NCI-H748 (cell line): ENCODE measurements around the gene FAM20C.

Source experiments
- DNase-seq: peaks from one replicate; lab custom pipeline; 2025; ENCODE audit not compliant: unreplicated experiment; lab: John Stamatoyannopoulos, UW

FAM20C gene

DNA sequence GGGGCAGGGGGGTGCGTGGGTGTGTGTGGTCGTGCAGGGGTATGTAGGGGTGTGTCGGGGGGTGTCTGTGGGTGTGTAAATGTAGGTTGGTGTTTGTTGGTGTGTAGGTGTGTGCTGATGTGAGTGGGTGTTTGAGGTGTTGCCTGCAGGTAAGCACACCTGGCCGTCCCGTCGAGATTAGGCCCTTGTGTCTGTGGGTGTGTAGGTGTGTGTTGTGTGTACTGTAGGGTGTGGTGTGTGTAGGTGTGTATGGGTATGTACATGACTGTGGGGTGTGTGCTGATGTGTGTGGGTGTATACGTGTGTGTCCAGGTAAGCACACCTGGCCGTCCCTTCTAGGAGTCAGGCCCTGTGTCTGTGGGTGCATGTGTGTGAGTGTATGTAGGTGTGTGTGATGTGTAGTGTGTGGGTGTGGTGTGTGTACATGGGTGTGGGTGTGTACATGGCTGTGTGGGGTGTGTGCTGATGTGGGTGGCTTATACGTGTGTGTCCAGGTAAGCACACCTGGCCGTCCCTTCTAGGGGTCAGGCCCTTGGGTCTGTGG, 15.8 kb downstream of the FAM20C start:
- no peak for DNase-seq

DNA sequence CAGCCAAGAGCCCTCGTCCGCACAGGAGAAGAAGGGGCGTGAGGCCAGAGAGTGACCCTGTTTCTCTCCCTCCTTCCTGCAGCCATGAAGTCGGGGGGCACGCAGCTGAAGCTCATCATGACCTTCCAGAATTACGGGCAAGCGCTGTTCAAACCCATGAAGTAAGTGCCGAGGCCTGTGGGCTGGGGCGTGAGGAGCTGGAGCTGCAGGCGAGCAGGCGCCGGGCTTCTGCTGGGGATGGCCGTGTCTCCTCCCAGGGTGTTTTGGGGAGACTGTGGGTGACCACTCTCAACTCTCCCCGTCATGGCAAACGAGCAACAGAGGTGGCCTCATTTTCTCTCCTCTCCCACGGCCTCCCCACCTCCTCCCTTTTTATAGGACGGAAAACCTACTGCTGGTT, 16.4 kb downstream of the FAM20C start:
- no peak for DNase-seq

DNA sequence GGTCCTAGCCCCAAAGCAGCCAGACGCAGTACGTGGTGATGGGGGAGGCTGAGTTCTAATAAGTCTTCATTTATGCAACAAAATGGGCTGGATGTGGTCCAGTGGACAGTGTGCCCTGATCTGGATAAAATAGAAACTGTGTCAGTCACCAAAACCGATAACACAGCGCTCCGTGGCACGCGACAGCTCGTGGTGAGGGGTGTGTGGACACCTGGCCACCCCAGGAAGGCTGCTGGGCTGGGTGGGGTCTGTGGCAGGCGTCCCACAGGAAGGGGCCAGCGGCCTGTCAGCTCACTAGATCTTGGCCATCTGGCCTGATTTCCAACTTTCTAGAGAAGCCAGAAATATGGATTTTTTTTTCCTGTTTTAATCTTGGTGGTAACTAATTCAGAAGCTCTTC, 17.0 kb downstream of the FAM20C start:
- no peak for DNase-seq

DNA sequence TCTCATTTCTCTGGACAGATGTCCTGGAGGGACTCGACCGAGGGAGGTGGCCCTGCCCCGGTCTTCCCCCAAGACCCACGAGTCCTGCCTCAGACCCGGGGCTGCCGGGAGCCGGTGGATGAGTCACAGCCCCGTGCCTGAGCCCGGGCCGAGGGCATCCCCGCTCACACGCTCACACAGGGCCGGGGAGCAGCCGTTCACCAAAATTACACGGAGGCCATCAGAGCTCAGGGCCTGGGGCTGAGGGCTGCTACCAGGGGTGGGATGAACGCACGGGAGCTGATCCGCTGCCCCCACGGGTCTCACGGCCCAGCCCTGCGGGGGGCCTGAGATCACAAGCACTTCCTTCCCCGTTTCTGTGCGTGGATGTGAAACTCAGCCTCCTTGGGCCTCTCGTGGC, 17.5 kb downstream of the FAM20C start:
- no peak for DNase-seq

DNA sequence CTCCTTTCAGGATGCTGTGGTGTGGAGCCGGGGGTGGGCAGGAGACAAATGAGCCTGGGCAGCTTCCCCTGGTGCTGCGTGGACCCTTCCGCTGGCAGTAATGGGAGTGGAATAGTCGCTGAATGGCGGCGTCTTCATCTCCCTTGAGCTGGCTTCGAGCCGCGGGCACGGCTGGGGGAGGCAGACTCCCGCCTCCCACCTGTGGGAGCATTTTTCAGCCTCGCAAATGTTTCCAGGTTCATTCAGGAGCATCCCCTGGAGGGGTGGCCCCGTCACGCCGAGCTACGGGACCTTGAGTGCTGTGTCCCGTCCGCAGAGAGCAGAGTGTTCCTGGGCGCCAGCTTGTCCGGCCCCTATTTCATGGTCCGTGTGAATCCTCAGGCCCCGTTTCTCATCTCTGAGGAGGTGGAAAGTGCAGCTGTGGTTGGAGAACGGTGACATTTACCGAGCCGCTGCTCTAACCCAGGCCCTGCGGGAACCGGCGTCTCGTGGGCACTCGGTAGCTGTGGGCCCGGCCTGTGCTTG, 18.1 kb downstream of the FAM20C start:
- DNase-seq = no peak

DNA sequence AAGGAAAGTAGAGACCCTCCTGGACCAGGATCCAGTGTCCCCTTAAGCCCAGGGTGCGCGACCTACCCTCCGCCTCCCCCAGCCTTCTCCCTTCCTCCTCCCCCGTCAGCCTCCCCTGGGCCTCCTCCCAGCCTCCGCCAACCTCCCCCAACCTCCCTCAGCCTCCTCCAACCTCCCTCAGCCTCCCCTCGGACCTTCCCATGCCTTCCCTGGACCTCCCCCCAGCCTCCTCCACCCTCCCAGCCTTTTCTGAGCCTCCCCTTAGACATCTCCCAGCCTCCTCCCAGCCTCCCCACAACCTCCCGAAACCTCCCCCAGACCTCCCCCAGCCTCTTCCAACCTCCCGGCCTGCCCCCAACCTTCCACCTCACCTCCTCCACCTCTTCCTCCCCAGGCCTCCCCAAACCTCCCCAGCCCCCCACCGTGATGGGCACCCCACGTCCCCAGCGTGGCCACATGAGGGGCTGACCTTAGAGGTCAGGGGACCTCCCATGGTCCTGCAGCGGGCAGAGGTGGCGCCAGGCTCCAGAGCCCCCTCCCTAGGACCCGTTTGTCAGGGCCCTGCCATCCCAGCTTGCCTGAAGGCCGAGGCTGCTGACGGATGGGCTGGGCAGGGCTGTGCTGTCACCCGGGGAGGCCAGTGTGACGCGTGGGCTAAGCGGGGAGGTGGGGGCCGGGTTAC, 18.8 kb downstream of the FAM20C start:
- DNase-seq = no peak

DNA sequence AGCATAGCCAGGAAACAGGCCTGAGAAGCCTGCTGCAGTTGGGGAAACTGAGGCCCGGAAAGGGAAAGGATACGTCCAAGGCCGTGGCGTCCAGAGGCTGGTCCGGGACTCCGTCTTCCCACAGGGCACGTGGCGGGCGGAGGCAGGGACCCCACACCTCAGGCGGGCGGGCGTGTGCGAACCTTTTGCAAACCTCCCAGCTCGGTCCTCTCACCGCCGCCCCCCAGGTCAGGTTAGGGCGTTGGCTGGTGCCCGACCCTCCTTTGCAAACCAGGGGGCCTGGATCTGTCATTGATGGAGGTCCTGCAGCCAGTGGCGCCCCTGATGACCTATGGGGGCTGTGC, 19.3 kb downstream of the FAM20C start:
- DNase-seq = no peak

DNA sequence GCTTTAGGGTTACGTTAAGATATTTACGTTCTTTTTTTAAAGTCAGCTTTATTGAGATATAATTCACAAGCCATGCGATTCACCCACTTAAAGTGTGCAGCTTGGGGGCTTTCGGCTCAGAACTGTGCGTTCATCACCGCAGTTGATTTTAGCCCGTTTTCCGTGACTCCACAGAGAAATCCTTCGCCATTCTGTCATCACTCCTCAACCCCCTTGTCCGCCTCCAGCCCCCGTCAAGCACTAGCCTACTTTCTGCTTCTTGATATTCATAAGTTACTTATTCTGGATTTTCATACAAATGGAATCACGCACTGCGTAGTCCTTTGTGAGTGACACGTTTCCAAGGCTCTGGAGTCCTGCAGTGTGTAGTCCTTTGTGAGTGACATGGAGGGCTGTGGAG, 20.4 kb downstream of the FAM20C start:
- DNase-seq = no peak

DNA sequence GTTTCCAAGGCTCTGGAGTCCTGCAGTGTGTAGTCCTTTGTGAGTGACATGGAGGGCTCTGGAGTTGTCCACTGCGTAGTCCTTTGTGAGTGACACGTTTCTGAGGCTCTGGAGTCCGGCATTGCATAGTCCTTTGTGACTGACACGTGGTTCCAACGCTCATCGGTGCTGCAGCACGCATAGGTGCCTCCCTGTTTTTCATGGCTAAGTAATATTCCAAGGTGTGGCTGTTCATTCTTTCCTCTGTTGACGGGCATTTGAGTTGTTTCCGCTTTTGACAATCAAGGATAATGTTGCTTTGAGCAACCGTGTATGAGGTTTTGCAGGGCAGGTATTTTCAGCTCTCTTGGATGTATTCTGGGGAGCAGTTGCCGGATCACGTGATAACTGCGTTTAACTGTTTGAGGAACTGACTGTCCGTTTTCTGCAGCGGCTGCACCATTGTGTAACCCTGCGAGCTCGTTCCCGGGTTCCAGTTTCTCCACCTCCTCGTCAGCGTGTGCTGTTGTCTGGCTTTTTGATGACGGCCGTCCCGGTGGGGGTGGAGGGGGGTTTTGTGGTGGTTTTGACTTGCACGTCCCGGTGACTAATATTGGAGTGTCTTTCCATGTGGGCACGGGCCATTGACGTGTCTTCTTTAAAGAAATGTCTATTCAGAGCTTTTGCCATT, 21.1 kb downstream of the FAM20C start:
- DNase-seq = no peak

DNA sequence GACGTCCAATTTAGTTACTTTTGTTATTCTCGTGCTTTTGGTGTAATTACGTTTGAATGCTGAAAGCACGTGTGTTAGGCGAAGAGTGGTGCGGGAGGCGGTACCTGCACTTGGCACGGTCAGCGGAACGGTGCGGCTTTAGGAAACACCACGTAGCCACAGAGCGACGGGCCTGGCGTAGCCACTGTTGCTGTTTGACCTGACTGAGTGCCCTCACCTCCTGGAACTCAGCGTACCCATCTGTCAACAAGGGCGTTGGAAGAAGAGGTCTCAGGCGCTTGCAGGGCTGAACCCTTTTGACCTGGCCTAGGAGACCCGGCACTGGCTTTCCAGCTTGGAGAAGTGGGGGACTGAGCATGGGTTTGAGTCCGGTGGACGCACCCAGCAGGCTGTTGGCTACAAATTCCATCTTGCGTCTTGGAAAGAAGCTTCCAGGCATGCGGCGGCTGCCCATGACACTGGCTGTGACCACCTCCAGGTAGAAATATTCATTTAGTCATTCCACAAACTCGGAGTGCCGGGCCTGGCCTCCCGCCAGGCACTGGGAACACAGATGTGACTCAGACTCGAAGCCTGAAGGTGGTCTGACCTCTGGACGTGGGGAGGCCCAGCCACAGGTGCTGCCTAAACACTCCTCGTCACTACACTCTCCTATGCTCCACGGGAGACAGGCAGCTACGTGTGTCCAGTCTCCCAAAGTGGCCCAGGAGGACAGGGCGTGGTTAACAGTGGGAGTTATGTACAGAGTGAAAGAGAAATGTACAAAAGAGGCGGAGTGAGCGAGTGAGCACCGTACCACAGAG, 22.2 kb downstream of the FAM20C start:
- DNase-seq = no peak

DNA sequence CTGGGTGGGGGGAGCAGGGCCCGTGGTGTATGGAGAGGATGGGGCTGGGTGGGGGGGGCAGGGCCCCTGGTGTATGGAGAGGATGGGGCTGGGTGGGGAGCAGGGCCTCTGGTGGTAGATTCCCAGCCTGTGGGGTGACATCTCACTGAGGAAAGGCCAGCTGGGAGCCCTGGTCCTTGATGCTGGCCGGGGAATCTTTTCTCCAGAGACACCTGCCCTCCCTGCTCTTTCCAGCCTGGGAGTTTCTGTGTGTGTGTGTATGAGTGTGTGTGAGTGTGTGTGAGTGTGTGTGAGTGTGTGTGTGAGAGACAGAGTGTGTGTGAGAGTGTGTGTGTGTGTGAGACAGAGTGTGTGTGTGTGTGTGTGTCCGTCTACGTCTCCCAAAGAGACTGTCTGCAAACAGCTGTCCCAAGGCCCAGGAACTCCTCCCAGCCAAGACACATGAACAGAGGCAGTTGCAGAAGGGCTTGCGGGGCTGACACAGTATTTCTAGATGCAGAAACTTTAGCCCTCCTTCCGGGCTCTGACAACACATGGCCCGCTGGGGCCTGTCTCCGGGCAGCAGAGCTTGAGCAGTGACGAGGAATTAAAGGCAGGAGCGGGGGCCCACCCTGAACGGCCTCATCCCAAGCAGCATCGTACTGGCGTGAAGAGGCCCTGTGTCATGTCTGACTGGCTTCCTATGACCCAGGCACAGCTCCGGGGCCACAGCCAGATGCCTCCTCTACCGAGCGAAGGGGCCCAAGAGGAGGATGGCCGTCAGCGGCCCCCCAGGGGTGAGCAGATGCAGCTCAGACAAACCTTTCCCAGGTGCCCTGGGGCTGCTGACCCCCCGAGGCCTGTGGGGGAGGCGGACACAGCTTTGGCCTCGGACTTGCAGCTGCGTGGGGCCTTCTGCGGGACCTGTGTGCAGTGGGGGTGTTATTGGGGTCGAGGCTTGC, 24.3 kb downstream of the FAM20C start:
- no peak for DNase-seq

DNA sequence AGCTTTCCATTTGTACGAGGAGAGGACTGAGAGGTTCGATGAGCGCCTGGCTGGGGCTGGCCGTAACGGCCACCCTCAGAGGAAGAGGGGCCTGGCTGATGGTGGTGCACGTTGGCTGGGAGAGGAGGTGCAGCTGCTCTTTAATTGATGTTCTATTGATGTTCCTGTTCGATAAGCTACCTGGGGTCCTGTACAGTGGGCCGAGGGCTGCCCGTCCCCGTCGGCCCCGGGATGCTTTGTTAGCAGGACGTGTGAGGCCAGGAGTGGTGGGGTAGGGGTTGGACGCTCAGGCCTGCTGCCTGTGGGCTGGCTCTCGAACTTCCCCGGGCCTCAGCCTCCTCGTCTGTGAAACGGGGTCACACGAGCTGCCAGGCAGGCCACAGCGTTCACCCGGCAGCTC, 25.4 kb downstream of the FAM20C start:
- DNase-seq = no peak

DNA sequence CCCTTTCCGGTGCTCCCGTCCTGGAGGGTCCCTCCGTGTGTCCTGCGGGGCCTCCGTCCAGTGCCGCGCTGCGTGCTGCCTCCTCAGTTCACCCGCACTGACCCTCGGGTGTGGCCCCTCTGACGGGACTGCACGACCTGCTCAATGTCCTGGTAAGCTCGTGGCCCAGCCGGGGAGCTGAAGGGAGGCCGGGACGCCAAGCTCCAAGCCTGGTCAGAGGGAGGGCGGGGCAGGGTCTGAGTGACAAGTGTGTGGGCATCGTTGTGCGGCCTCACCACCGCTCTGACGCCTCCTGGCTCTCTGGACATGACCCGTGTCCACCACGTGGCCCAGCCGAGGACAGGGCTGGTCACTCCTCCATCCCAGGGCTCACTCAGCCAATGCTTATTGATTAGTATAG, 25.9 kb downstream of the FAM20C start:
- no peak for DNase-seq

DNA sequence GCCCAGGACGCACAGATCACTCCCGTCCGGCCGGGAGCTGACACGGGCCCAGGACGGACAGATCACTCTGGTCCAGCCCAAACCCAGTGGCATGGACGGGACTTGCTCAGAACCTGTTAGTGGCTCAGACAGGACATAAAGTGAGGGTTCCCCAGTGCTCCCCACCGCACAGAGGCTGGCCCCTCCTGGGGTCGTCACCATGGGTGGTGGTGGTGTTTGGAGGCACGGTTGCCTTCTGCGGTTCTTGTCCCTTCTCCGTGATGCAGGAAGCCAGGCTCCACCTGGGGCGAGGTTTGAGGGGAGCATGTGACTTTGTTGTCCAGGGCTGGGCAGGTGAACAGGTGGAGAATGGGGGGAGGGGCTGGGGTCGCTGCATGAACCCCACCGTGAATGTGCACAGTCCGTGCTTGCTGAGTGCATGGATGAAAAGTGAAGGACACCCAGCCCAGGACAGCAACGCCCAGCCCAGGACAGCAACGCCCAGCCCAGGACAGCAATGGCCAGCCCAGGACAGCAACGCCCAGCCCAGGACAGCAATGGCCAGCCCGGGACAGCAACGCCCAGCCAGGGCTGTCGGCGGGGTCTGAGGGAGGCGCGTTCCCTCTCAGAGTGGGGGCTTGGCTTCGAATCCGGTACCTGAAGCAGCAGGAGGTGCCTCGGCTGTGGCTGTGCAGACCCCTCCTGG, 26.7 kb downstream of the FAM20C start:
- no peak for DNase-seq

DNA sequence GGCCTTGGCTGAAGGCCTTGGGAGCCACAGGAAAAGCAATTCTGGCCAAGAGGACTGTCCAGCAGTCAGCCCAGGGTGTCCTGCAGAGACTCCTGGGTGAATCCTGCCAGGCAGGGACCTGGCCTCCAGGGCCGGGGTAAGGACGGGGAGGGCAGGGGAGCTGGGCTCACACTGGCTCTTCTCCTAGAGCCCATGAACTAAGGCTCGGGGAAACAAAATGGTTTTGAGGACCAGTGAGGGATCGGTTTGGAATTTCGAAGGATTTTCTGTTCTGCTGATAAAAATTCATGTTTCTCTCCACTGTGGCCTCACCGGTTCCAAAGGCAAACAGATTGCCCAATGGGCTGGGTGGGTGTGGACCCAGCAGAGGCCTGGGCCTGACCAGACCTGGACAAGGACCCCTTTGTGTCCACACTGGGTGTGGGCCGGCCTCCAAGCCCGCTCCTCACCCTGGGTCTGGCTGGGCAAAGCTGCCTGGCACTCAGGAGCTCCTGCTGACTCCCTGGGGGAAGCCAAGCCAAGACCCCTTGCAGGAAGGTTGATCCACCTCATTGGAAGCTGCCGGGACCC, 27.3 kb downstream of the FAM20C start:
- DNase-seq = no peak

DNA sequence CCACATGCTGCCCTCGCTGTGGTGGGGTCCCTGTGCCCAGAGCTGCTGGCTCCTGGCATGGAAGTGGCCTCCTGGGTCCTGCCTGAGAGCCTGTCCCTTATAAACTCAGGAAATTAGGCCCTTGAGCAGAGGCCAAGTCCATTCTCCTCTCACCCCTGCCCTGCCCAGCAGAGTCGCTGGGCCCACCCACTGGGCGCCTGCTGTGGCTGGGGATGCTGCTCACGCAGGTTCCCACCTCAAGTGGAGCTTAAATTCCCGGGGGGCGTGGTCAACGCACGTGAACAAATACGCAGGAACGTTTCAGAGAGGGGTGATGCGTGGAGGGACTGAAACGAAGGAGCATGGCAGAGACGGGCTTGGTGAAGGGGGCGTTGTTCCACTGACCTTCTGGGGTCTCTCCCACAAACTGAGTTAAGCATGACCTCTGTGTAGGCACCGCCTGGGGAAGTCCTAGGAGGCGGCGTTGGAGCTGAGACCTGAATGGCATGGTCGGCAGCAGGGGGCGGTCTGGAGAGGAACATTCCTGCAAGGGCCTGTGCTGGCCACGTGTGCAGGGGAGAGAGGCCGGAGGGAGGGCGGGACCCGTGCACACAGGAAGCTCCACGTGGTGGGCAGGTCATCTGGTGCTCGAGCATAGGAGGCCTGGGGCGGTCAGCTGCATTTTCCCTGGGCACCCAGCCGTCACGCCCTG, 27.9 kb downstream of the FAM20C start:
- DNase-seq = no peak

DNA sequence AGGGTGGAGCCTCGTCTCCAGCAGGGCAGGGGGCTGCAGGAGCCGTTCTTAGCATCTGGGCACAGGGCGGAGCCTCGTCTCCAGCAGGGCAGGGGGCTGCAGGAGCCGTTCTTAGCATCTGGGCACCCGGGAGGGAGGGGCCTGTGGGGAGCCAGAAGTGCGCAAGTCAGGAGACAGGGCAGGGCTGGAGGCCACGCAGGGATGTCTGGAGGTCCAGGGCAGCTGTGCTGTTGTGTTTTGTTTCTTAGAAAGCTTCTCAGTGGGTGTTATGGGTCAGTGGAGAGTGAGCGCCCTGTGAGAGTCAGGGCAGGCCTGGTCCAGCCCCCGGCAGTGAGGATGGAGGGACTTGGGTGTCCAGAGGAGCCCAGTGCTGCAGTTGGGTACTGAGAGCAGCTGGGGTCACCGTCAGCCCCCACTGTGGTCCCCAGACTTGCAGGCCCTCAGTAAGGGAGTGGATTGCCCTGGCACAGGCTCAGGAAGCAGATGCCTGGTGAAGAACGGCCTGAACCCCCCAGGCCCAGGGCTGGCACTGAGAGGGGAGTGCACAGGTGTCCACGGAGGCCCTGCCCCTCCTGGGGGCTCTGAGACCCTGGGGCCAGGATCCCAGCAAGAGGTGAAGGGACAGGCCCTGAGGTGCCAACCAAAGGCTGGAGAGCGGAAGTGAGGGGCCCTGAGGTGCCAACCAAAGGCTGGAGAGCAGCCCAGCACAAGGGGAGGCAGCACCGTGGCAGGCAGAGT, 29.8 kb downstream of the FAM20C start:
- DNase-seq = no peak

DNA sequence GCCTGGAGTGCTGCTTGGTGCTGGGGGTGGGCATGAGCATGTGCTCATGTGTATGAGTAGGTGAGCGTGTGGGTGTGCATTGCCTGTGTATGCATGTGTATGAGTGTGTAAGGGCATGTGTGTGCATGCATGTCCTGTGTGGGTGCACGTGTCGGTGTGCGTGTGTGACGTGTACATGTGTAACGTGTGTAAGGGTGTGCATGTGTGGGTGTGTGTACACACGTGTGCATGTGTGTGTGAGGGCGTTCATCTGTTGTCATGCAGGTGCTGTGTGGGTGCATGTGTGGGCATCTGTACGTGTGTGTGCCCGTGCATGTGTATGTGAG, 30.3 kb downstream of the FAM20C start:
- no peak for DNase-seq
